WERI-Rb-1 (cell line): Measurements from ENCODE around the gene DNAJC13.

ENCODE experiments used
- DNase-seq: peaks from one replicate; pipeline ENCODE4 v3.0.0-alpha.2; 2020
- H3K27ac ChIP-seq: fragments of 250-450 bp; sonication (Bioruptor Pico); 2 replicates; pipeline ENCODE4 v1.5.1; 2020; ENCODE audit warnings: mild to moderate bottlenecking, moderate library complexity
- H3K27me3 ChIP-seq: fragments of 250-450 bp; sonication (Bioruptor Pico); 2 replicates; pipeline ENCODE4 v1.5.1; 2021; ENCODE audit warnings: mild to moderate bottlenecking, low read depth, moderate library complexity; ENCODE audit not compliant: insufficient read depth, severe bottlenecking
- H3K36me3 ChIP-seq: fragments of 250-450 bp; sonication (Bioruptor Pico); 2 replicates; pipeline ENCODE4 v1.5.1; 2020; ENCODE audit warnings: mild to moderate bottlenecking, moderate library complexity
- H3K4me3 ChIP-seq: 2 replicates; pipeline ENCODE4 v1.5.1; 2011; ENCODE audit warnings: low read depth, mild to moderate bottlenecking, control low read depth, low read length
- H3K9me3 ChIP-seq: fragments of 250-450 bp; sonication (Bioruptor Pico); 2 replicates; pipeline ENCODE4 v1.5.1; 2021; ENCODE audit warnings: mild to moderate bottlenecking, moderate library complexity; ENCODE audit not compliant: severe bottlenecking
- TF ChIP-seq, protein P1 (sequence below): IDR thresholded peaks from 2 replicates; pipeline ENCODE4 v1.5.1; 2011; ENCODE audit warnings: low read depth, mild to moderate bottlenecking, control low read depth, inconsistent platforms, low read length

The DNAJC13 gene

DNA sequence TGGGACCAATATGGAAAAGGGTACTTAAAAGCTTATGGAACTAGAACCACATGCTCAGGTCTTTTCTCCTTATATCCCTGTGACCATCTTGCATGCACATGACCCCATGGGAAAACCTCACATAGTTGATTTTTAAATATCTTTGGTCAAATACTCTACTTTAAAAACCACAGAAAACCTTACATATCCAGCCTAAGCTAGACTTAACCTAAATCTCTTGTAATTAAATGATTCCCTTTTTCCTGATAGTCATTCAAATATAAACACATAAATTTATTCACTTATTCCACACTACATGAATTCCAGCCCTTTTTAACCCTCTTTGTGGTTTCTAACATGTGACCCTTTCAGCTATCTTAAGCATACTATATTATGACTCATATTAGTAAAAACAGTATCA lies 46.8 kb downstream of the DNAJC13 start:
- peak overlapping the region; percentile 43 for H3K27ac ChIP-seq
- H3K36me3 ChIP-seq, result peaks cover 77% of the 10 kb centered on the region
- no peak for DNase-seq
- TF ChIP-seq, protein P1, sequence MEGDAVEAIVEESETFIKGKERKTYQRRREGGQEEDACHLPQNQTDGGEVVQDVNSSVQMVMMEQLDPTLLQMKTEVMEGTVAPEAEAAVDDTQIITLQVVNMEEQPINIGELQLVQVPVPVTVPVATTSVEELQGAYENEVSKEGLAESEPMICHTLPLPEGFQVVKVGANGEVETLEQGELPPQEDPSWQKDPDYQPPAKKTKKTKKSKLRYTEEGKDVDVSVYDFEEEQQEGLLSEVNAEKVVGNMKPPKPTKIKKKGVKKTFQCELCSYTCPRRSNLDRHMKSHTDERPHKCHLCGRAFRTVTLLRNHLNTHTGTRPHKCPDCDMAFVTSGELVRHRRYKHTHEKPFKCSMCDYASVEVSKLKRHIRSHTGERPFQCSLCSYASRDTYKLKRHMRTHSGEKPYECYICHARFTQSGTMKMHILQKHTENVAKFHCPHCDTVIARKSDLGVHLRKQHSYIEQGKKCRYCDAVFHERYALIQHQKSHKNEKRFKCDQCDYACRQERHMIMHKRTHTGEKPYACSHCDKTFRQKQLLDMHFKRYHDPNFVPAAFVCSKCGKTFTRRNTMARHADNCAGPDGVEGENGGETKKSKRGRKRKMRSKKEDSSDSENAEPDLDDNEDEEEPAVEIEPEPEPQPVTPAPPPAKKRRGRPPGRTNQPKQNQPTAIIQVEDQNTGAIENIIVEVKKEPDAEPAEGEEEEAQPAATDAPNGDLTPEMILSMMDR, result no peak
- H3K27me3 ChIP-seq, result no peaks in the 10 kb centered on the region
- H3K9me3 ChIP-seq, result no peaks in the 10 kb centered on the region
- H3K4me3 ChIP-seq, result no peak overlapping the region

DNA sequence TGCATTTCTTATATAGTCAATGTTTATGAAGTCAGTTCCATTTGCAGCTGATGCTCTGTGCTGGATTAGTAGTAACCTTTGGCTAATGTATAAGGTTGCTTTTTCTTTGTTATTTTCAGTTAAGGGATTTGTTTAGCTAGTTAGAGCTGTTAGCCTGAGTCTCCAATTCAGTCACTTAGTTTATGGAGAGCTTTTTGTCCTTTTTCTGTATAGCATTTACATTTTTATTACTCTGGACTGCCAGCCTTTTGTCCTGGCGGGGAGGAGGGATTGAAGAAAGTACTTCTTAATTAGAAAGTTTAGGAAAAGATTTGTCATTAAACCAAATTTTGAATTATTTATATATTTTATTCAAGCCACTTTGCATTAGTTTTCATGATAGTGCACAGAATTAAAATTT lies 52.0 kb downstream of the DNAJC13 start:
- Histone ChIP-seq H3K36me3 (peaks cover 44% of the 10 kb centered on the region), H3K27me3 (no peaks in the 10 kb centered on the region), H3K9me3 (no peaks in the 10 kb centered on the region), H3K27ac (peak overlapping the region; percentile 72), H3K4me3 (no peak overlapping the region)
- TF ChIP-seq, protein P1, result no peak
- DNase-seq, result no peak

DNA sequence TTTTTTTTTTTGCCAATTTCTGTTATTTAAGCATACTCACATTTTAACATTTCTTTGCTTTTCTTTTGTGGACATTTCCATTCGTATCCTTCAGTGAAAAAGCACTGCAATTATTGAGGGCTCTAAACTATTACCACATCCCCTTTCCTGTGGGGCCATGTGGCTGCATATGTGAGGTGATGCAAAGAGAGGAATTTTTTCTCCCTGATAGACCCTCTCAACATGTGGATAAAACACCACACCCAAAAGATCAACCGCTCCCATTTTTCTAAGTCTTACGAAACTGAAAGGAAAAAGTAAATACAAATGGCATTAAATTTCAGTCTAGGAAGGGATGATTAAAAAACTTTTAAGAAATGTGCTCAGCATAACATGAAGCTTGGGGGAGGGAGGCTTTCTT lies 68.8 kb downstream of the DNAJC13 start:
- no peaks in the 10 kb centered on the region for H3K27me3 ChIP-seq
- DNase-seq, result no peak
- peaks cover 56% of the 10 kb centered on the region for H3K36me3 ChIP-seq
- H3K27ac ChIP-seq, result no peak overlapping the region
- no peak overlapping the region for H3K4me3 ChIP-seq
- H3K9me3 ChIP-seq, result no peaks in the 10 kb centered on the region
- TF ChIP-seq, protein P1, result no peak

DNA sequence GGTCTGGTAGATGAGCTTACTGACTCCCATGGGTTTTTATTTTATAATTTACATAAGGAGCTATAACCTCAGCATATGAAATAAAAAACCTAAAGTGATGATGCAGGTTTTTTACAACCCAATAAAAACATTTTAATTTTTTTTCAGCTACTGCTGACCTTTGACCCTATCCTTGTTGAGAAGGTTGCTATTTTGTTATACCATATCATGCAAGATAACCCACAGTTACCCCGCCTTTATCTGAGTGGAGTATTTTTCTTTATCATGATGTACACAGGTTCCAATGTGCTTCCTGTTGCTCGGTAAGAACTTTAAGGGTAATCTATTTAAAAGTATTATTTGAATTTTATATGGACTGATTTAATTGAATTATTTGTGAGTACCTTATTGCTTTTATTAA lies 70.8 kb downstream of the DNAJC13 start:
- no peak for DNase-seq
- peaks cover 55% of the 10 kb centered on the region for H3K36me3 ChIP-seq
- TF ChIP-seq, protein P1, result no peak
- no peaks in the 10 kb centered on the region for H3K27me3 ChIP-seq
- no peak overlapping the region for H3K27ac ChIP-seq
- no peaks in the 10 kb centered on the region for H3K9me3 ChIP-seq
- no peak overlapping the region for H3K4me3 ChIP-seq

DNA sequence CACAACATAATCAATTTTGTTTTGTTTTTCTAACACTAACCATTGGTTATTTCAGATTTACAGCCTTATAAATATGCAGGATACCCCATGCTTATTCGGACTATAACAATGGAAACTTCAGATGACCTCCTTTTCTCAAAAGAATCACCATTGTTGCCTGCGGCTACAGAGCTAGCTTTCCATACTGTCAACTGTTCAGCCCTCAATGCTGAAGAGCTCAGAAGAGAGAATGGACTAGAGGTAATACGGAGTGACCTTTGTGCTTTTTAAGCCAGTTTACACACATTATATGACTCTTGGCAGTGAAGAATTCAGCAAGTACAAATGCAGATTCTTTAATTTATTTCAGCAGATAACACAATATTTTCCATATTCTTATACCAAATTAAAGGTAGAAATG lies 81.8 kb downstream of the DNAJC13 start:
- no peaks in the 10 kb centered on the region for H3K27me3 ChIP-seq
- no peak for DNase-seq
- H3K9me3 ChIP-seq, result no peaks in the 10 kb centered on the region
- no peak overlapping the region for H3K27ac ChIP-seq
- H3K36me3 ChIP-seq, result peaks cover 88% of the 10 kb centered on the region
- TF ChIP-seq, protein P1, result no peak
- H3K4me3 ChIP-seq, result no peak overlapping the region

DNA sequence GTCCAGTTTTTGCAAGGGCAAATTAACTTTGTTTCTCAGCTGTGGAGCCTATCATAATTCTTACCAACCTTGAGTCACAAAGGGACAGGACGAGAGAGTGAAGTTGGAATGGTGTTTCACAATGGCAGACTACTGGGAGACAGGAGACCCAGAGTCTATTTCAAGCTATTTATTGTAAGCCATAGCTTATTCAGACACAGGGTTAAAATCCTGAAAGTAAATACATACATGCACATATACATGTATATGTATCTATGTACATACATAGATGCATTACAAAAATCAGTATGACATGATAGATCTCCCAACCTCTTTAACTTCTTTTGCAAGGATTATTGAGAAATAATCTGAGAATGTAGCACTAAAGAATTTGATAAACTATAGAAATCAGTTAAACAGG lies 86.3 kb downstream of the DNAJC13 start:
- Histone ChIP-seq H3K4me3 (no peak overlapping the region), H3K36me3 (peaks cover 82% of the 10 kb centered on the region), H3K9me3 (no peaks in the 10 kb centered on the region), H3K27me3 (no peaks in the 10 kb centered on the region), H3K27ac (no peak overlapping the region)
- no peak for DNase-seq
- TF ChIP-seq, protein P1, result no peak
